ENCODE results near the gene DENND1B.

Gene DENND1B

DNA sequence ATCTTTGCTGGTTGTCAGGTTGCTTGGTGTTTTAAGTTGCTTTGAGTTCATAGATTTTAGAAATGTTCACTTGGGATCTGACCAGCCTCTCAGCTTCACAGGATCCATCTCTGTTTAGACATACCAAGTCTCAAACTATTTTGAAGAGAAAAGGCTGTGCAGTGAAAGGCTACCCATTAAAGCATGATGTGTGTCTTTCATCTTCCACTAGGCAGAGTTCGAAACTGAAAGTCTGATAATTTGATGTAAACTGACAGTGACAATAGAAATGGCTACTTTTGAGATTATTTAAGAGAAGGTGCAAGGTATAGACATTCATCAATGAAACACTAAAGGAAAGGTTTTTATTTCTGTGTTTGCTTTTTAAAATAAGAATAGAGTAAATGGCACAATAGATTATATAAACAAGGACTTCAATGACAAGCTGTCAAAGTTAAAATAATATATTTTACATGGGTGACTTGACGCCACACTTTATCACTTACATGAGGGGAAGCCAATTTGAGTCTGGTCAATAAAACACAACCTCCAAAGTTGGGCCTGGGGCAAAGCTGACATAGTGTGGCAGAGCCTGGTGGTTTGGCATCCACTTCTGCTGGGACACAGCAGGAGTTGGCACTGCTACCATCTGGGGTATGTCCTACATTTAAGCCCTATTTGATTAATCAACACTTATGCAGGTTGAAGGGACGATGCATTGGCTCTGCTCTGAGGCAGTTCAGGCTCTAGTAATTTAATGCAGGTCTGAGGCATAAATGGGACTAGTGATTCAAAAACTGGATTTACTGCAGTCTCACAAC is 309.6 kb downstream of the DENND1B start:
- DNase-seq: no peak

DNA sequence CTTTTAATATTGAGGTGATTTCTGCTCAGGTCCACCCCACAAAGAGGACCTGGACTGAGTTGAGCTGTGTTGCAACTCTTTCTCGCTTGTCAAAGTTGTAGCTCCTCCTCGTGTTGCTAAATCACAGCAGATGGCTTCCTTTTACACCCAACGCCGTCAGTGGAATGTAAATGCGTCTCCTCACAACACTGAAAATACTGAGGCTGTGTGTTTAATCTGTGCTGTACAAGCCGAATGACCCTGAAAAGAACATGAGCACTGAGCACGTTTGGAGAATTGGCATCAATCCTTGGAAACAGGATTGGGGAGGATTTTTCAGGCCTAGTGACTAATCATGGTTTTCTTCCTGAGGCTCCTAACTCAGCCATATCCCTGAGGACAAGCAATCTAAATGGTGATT is 311.2 kb downstream of the DENND1B start:
- peak; percentile 68 for DNase-seq

DNA sequence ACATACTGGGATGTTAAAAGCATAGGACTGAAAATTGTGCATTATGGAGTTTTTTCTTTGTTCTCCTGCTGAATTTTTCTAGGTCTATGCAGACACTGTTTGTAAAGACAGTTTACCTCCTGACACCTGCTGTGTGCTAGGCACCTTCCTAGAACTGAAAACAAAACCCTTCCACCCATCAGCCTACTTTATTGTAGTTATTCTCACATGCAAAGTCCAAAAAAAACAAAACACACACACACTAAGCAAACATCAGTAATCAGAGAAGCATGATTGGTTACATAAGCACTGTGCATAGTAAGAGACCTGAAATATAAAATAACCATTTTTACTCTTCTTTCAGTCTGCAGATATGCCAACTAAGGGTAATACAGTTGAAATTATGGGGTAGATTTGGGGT is 312.1 kb downstream of the DENND1B start:
- no peak for DNase-seq

- no peak for DNase-seq
Measured at GRCh38 chr1:197462539-197462938, 312.7 kb downstream of the DENND1B start.
